HepG2 (cell line): ENCODE measurements around the gene P4HB. TPM values are rescaled to one million over a fixed set of nuclear protein-coding genes. Genes with fewer than 3 reads are reported as not detected.

Experiments
- ATRX ChIP-seq: sonication (generic); formaldehyde crosslinking; IDR thresholded peaks from 2 replicates; pipeline ENCODE4 v1.4.0; 2020; ENCODE audit warnings: missing genetic modification reagents, borderline replicate concordance
- CC2D1A ChIP-seq: sonication (generic); formaldehyde crosslinking; IDR thresholded peaks from 2 replicates; pipeline ENCODE4 v1.8.1; 2023; ENCODE audit warnings: mild to moderate bottlenecking, missing genetic modification reagents
- HNRNPL ChIP-seq: fragments of 200-400 bp; formaldehyde crosslinking; IDR thresholded peaks from 2 replicates; pipeline ENCODE4 v1.6.1; 2017; ENCODE audit warnings: mild to moderate bottlenecking, low read depth, low read length
- REST ChIP-seq, 2 experiments: IDR thresholded peaks; 2 replicates each; pipeline ENCODE4 v1.6.1; 2011 to 2012; ENCODE audit warnings: low read length in 2 of 2, borderline replicate concordance in 1 of 2, low read depth in 1 of 2, mild to moderate bottlenecking in 1 of 2, moderate library complexity in 1 of 2
- REXO4 ChIP-seq: sonication (generic); formaldehyde crosslinking; IDR thresholded peaks from 2 replicates; pipeline ENCODE4 v1.8.0; 2022; ENCODE audit warnings: missing genetic modification reagents, mild to moderate bottlenecking, borderline replicate concordance
- SIX4 ChIP-seq: sonication (generic); formaldehyde crosslinking; IDR thresholded peaks from 2 replicates; pipeline ENCODE4 v1.4.0; 2020; ENCODE audit warnings: missing genetic modification reagents
- SKIL ChIP-seq: sonication (generic); formaldehyde crosslinking; IDR thresholded peaks from 2 replicates; pipeline ENCODE4 v1.8.0; 2022; ENCODE audit warnings: missing genetic modification reagents, mild to moderate bottlenecking, moderate library complexity, borderline replicate concordance
- SRSF4 ChIP-seq: fragments of 200-400 bp; formaldehyde crosslinking; IDR thresholded peaks from one replicate; pipeline ENCODE4 v1.6.1; 2018; ENCODE audit warnings: mild to moderate bottlenecking, low read depth, low read length, moderate library complexity; ENCODE audit not compliant: poor library complexity, severe bottlenecking
- TBP ChIP-seq: sonication (generic); formaldehyde crosslinking; IDR thresholded peaks from 2 replicates; pipeline ENCODE4 v1.5.0; 2020; ENCODE audit warnings: missing genetic modification reagents
- TEAD2 ChIP-seq: sonication (generic); formaldehyde crosslinking; IDR thresholded peaks from 2 replicates; pipeline ENCODE4 v1.9.0; 2021; ENCODE audit warnings: missing genetic modification reagents
- TRIM22 ChIP-seq: fragments of 450-650 bp; IDR thresholded peaks from 2 replicates; pipeline ENCODE4 v1.6.1; 2017
- ZNF446 ChIP-seq: sonication (generic); formaldehyde crosslinking; IDR thresholded peaks from 2 replicates; pipeline ENCODE4 v1.5.0; 2020; ENCODE audit warnings: mild to moderate bottlenecking, missing genetic modification reagents
- ZNF570 ChIP-seq: sonication (generic); formaldehyde crosslinking; IDR thresholded peaks from 2 replicates; pipeline ENCODE4 v1.4.0; 2020; ENCODE audit warnings: mild to moderate bottlenecking, missing genetic modification reagents, borderline replicate concordance
- ZNF703 ChIP-seq: sonication (generic); formaldehyde crosslinking; IDR thresholded peaks from 2 replicates; pipeline ENCODE4 v1.5.1; 2020; ENCODE audit warnings: missing genetic modification reagents, mild to moderate bottlenecking, moderate library complexity, borderline replicate concordance
- ZXDC ChIP-seq: sonication (generic); formaldehyde crosslinking; IDR thresholded peaks from 2 replicates; pipeline ENCODE4 v1.5.0; 2020; ENCODE audit warnings: mild to moderate bottlenecking, missing genetic modification reagents
- polyA plus RNA-seq, 8 experiments: library from polyadenylated mRNA; depleted of rRNA in 3 of 8; stranded (reverse) in 7 of 8; unstranded in 1 of 8; fragments of >200 nt; fragmentation: Illumina TruSeq in 4 of 8; extraction: Trizol in 4 of 8; gene quantifications; 2 replicates each; pipeline versions ENCODE4 v1.2.1 to v1.2.3, GENCODE V29; 2011 to 2016; ENCODE audit warnings: low read depth in 4 of 8, missing spikeins in 1 of 8, mixed read lengths in 1 of 8; ENCODE audit not compliant: insufficient read depth in 1 of 8
- total RNA-seq, 5 experiments: library from RNA; depleted of rRNA; stranded (reverse); fragments of >200 nt; fragmentation: Illumina TruSeq; extraction: Trizol; gene quantifications; 2 replicates each; pipeline ENCODE4 v1.2.3, GENCODE V29; 2016; ENCODE audit warnings: low read depth in 1 of 5

Gene P4HB
- total and polyA plus RNA-seq, 2 of the 13 experiments (the other 11 are each of a cell fraction or from before 2014, with no cell fraction given): 185 to 782 TPM

- no peak for TF ChIP-seq ZXDC (CRISPR knock-in tag)
- no peak for TF ChIP-seq SKIL (CRISPR knock-in tag)
- TF ChIP-seq SRSF4: no peak
- no peak for TF ChIP-seq REXO4 (CRISPR knock-in tag)
- TF ChIP-seq REST (IDR thresholded peaks at IDR 0.05; ENCODE audit: borderline replicate concordance in 1 of 2, low read depth in 1 of 2, low read length in 2 of 2): no peak
- TF ChIP-seq TEAD2 (CRISPR knock-in tag): no peak
- no peak for TF ChIP-seq CC2D1A (CRISPR knock-in tag)
- no peak for TF ChIP-seq TRIM22
- no peak for TF ChIP-seq SIX4 (CRISPR knock-in tag)
- peak; percentile 86; the same call in 1 of the 2 replicates for TF ChIP-seq HNRNPL
- no peak for TF ChIP-seq ZNF446 (CRISPR knock-in tag)
- TF ChIP-seq ZNF570 (CRISPR knock-in tag): no peak
- TF ChIP-seq ZNF703 (CRISPR knock-in tag): no peak
- TF ChIP-seq TBP (CRISPR knock-in tag): no peak
- no peak for TF ChIP-seq ATRX (CRISPR knock-in tag)
These were observed 45.3 kb downstream of the P4HB start (continued) for GRCh38 chr17:81814748-81815645.
